HG02885 (cell line): ENCODE measurements around the gene SKAP1.
"Not testable (repeated sequence)": the region's sequence is repeated elsewhere in the genome, so short reads cannot be mapped to it uniquely, and the experiment has no call there.

Experiments used
- ATAC-seq: cut with Tn5 transposase; IDR thresholded peaks from one replicate; pipeline ENCODE4 v1.9.1; 2021; ENCODE audit warnings: mild to moderate bottlenecking; ENCODE audit not compliant: unreplicated experiment, poor library complexity

Gene SKAP1

DNA sequence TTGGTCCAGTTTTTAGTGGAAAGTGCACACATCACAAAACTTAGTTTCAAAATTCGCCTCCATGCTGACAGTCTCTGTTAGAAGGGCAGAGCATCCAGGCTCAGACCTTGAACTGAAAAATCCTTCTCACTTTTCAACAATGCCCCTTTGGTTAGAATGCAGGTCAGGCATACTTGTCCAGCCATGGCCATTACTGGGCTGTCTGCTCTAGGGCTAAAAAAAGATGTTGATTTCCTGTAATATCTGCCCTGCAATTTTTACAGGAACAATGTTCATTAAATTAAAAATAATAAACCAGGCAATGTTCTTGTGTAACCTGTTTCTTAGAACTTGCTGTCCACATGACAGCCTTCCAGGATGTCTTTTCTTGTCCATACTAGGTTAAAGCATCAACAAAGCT, 200.1 kb downstream of the SKAP1 start:
- no peak for ATAC-seq

GRCh38 chr17:48228720-48229119, 201.3 kb downstream of the SKAP1 start:
- no peak for ATAC-seq

DNA sequence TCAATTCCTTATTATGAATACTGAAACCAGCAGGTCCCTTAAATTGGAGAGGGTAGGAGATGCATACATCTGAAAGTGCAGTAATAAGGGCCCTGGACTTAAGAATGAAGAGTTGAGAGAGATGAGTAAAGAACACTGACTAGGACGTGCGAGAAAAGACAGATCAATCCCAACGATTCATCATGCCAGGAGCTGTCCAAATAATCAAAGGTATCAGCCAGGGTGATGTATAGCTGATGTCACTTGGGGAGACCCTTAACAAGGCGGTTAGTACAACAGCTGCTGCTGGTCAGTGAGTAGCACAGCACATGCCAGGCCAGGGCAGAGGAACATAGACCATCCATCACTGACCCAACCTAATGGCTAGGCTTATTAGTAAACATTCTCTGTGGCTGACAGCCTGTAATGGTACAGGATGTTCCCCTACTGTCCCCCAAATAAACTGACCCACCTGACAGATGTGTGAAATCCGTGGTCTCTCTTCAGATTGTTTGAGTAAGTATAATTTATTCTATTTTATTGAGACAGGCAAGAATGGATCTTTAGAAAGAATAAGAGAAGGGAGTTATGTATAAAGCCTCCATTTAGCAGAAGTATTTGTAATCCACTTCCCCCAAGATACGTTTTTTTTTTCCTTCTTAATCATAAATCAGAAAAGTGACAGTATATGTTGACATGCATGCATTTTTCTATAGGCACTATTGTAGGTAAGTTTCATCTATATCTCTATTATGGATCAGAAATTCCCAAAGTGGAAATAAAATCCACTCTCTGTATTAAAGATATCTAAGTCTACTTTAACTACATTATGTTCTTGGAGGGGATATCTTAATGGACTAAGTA, 204.1 kb downstream of the SKAP1 start:
- no peak for ATAC-seq

GRCh38 chr17:48223945-48224344, 206.1 kb downstream of the SKAP1 start:
- ATAC-seq: no peak

- no peak for ATAC-seq
These were observed 210.4 kb downstream of the SKAP1 start for GRCh38 chr17:48219617-48220016.

DNA sequence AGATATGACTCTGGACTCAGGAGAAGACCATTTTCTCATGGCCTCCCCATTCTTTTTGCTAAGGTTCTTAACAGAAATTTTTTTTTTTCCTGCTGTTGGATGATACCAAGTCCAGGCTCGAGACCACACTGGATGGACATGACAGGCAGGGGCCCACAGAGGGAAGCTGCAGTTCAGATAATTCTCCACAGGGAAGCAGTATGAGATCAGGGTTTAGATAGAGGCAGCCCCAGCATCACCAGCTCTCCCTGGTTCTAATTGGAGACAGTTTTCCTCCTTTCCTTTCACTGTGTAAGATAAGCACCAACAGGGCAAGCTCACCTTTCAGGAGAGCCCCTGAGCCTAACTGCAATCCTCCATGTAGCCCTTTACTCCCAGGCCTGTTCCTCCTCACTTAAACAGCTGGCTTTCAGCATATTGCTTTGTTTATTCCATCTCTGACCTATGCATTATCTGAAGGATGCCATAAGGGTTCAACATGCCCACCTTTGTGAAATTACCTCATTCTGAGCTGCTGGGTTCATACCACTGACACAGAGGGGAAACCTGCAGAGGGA, 214.4 kb downstream of the SKAP1 start:
- no peak for ATAC-seq

DNA sequence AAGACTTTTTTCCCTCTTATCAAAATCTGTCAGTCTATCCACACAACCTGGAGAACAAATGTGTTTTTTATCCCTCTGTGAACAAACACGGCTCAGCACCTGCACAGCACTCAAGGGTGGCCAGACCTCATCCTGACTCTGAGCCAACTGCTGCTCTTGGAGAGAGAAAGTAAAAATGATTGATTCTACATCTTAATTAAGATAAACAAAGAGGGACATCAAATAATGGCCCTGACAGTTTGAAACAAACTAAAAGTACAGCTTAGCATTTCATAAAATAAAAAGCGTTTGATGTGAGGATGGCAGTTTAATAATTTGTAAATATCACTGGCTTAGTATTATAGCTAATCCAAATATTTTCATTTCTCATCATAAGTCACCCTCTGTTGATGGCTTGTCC, 216.2 kb downstream of the SKAP1 start:
- ATAC-seq: no peak

- ATAC-seq: no peak
These were observed 218.2 kb downstream of the SKAP1 start for GRCh38 chr17:48211787-48212186.

DNA sequence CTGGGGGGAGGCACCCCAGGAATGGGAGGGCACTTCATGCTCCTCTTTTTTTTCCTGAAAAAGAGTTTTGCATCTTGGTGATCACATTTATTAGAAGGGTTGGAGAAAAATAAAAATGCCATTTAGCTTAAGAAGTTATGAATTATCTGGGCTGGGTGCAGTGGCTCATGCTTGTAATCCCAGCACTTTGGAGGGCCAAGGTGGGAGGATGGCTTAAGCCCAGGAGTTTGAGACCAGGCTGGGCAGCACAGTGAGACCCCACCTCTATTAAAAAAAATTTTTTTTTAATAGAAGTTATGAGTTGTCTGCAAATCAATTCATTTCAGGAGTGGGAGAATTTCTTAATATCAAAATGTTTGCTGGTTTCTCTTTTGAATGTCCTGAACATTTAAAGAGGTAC, 219.0 kb downstream of the SKAP1 start:
- ATAC-seq: no peak

DNA sequence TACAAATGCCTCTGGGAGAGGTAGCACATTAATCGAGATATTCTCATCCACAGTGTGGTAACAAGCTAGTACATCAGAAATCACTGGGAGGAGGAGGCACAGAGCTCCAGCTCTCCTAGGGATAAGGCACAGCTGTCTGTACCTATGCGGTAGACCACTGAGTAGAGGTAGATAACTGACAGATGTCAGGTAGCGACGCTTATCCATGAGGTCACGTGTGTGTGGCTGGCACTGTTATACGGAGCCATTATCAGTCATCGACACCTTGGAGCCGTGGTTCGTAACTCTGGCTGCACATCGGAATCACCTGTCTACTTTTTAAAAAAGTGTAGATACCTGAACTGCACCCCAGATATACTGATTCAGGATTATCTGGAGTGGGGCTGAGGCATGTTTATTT, 220.0 kb downstream of the SKAP1 start:
- ATAC-seq: no peak

GRCh38 chr17:48207776-48208544, 222.1 kb downstream of the SKAP1 start:
- no peak for ATAC-seq

DNA sequence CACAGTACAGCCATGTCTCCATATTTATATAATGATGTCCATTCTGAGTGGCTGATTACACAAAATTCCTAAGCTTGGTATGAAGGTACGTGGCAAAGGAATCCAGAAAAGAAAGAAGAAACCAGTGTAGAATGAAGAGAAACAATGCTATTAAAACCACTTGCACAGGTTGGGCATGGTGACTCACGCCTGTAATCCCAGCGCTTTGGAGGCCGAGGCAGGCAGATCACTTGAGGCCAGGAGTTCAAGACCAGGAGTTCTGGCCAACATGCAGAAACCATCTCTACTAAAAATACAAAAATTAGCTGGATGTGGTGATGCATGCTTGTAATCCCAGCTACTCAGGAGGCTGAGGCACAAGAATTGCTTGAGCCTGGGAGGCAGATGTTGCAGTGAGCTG, 223.0 kb downstream of the SKAP1 start:
- ATAC-seq: not testable (repeated sequence)

- ATAC-seq: no peak
These were observed 227.1 kb downstream of the SKAP1 start for GRCh38 chr17:48202959-48203358.

GRCh38 chr17:48198950-48199541, 231.0 kb downstream of the SKAP1 start:
- ATAC-seq: no peak

DNA sequence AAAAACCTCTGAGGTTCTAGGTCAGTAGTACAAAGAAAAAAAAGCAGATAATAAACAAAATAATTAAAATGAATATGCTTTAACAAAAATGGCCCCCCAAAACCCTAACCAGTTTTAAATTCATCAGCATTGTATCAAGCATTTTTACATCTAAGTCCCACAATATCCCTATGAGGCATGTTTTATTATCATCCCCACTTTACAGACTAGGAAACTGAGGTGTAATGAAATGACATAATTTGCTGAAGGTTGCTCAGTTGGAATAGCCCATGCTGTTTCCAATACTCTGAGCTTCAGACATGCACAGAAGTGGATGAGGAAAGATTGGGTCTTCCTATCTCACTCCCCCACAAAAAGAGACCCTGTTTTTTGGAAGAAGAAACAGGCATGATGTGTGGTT, 234.1 kb downstream of the SKAP1 start:
- ATAC-seq: no peak

DNA sequence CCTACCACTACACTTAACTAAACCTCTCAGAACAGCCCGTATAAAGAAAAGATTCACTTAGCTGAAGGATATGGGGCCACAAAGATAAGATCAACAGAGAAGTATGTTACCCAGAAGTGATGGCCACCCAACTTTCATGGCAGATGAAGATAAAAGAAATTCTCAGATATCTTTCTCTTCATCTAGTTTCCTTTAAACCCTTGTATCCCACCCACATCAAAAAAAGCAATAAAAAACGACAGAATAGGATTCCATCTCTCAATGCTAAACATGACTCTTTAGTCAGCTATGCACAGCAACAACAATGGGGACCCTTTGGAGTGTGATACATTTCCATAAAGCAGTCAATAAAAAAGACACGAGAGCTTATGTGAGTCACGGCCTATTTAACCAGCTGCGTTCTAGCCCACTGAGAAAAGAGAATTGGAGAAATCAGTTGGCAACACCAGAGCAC, 235.9 kb downstream of the SKAP1 start:
- ATAC-seq: no peak

- ATAC-seq: no peak
These were observed 237.7 kb downstream of the SKAP1 start for GRCh38 chr17:48192321-48192731.

DNA sequence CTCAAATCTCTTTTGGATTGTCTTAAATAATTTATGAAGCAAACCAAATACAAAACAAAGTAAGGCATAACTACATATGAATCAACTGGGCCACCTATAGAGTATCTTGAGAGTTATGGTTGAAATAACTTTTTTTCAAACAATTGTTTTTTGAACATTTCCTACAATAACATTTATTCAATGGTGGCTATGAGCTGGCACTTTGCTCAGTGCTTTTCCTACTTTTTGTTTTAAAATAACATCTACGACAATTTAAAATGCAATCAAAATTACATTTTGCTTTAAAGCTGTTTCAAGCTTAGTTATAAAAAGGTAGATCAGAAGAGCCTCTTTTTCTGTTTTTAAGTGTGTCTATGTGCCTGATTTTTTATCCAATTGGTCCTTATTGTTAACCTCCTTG, 238.7 kb downstream of the SKAP1 start:
- ATAC-seq: no peak

DNA sequence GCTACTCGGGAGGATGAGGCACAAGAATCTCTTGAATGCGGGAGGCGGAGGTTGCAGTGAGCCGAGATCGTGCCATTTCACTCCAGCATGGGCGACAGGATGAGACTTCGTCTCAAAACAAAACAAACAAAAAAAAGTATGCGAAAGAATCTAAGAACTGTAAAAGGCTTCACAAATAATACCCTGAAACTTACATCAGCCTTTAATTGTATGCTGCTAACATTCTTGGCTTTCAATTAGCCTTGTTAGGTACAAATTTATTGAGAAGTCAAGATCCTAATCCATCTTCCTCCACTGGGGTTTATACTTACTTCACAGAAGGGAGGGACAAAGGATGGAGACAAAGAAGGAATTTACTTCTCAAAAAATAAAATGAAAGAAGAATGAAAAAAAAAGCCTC, 239.1 kb downstream of the SKAP1 start:
- ATAC-seq: no peak

- ATAC-seq: no peak
These were observed 242.0 kb downstream of the SKAP1 start for GRCh38 chr17:48187872-48188608.
